Stimulated activated CD4-positive, alpha-beta T cell treated with anti-CD3 and anti-CD28 coated beads, Interleukin-12 subunit alpha, Interleukin-12 subunit beta, amount 100 ng/mL, for 4 hours (primary cell): ENCODE measurements around the gene RAD51B.

ENCODE experiments used
- DNase-seq: peaks from one replicate; pipeline ENCODE4 v3.0.0-alpha.2; 2020

RAD51B gene

GRCh38 chr14:68458840-68459469 lies 639.4 kb downstream of the RAD51B start:
- no peak for DNase-seq

- no peak for DNase-seq
Measured at GRCh38 chr14:68459480-68460136, 640.0 kb downstream of the RAD51B start.

- DNase-seq, result no peak
Measured at GRCh38 chr14:68460541-68460940, 641.0 kb downstream of the RAD51B start.

GRCh38 chr14:68461086-68461485 lies 641.5 kb downstream of the RAD51B start:
- DNase-seq, result no peak

GRCh38 chr14:68462683-68463082 lies 643.1 kb downstream of the RAD51B start:
- no peak for DNase-seq

- no peak for DNase-seq
Measured at GRCh38 chr14:68463299-68463698, 643.7 kb downstream of the RAD51B start.

GRCh38 chr14:68463705-68464374 lies 644.3 kb downstream of the RAD51B start:
- no peak for DNase-seq

GRCh38 chr14:68464711-68465110 lies 645.1 kb downstream of the RAD51B start:
- no peak for DNase-seq

- no peak for DNase-seq
Measured at GRCh38 chr14:68466491-68466977, 647.0 kb downstream of the RAD51B start.

- no peak for DNase-seq
Measured at GRCh38 chr14:68467425-68467824, 647.8 kb downstream of the RAD51B start.

- DNase-seq, result peak; percentile 2
Measured at GRCh38 chr14:68468437-68469207, 649.0 kb downstream of the RAD51B start.

- DNase-seq, result no peak
Measured at GRCh38 chr14:68469208-68469713, 649.7 kb downstream of the RAD51B start.

- no peak for DNase-seq
Measured at GRCh38 chr14:68470361-68470760, 650.8 kb downstream of the RAD51B start.

- no peak for DNase-seq
Measured at GRCh38 chr14:68471029-68471963, 651.7 kb downstream of the RAD51B start.

GRCh38 chr14:68471964-68472508 lies 652.5 kb downstream of the RAD51B start:
- DNase-seq, result no peak

- no peak for DNase-seq
Measured at GRCh38 chr14:68473069-68473468, 653.5 kb downstream of the RAD51B start.

- no peak for DNase-seq
Measured at GRCh38 chr14:68473794-68474193, 654.2 kb downstream of the RAD51B start.

GRCh38 chr14:68474741-68475140 lies 655.2 kb downstream of the RAD51B start:
- no peak for DNase-seq

- no peak for DNase-seq
Measured at GRCh38 chr14:68475802-68476201, 656.2 kb downstream of the RAD51B start.

GRCh38 chr14:68476212-68477109 lies 656.9 kb downstream of the RAD51B start:
- DNase-seq, result no peak

GRCh38 chr14:68477110-68477455 lies 657.5 kb downstream of the RAD51B start:
- no peak for DNase-seq
